Heart left ventricle (tissue), 16 donors: ENCODE data around the gene SNAPC2. TPM values are rescaled to one million over a fixed set of nuclear protein-coding genes. Genes with fewer than 3 reads are reported as not detected.
"Not testable (repeated sequence)": the region's sequence is repeated elsewhere in the genome, so short reads cannot be mapped to it uniquely, and the experiment has no call there.

ENCODE experiments used
- ATAC-seq, 4 donors: fragments of 200-7000 bp; cut with Tn5 transposase; one replicate each; pipeline ENCODE4 v1.9.1; 2020 to 2022; ENCODE audit warnings: moderate library complexity in 4 of 4, mild to moderate bottlenecking in 3 of 4, moderate number of reproducible peaks in 1 of 4
- DNase-seq, 5 donors: peaks; one replicate each; pipeline ENCODE4 v3.0.0-alpha.2; 2020
- H3K27ac ChIP-seq, 12 donors: fragments of 200-600 bp; sonication (generic) in 4 of 12; one replicate each; pipeline versions ENCODE4 v1.5.0 to v1.8.0; 2016 to 2022; ENCODE audit warnings: mild to moderate bottlenecking in 2 of 12
- H3K27me3 ChIP-seq, 9 donors: fragments of 200-600 bp; sonication (generic) in 2 of 9; one replicate each; pipeline versions ENCODE4 v1.5.1 to v1.8.0; 2016 to 2022; ENCODE audit warnings: mild to moderate bottlenecking in 3 of 9
- H3K36me3 ChIP-seq, 9 donors: fragments of 200-600 bp; sonication (generic) in 2 of 9; one replicate each; pipeline versions ENCODE4 v1.5.0 to v1.8.0; 2018 to 2022; ENCODE audit warnings: mild to moderate bottlenecking in 2 of 9
- H3K4me1 ChIP-seq, 12 donors: fragments of 200-600 bp; sonication (generic) in 4 of 12; one replicate each; pipeline versions ENCODE4 v1.5.0 to v1.8.0; 2016 to 2022; ENCODE audit warnings: mild to moderate bottlenecking in 3 of 12
- H3K4me3 ChIP-seq, 12 donors: fragments of 200-600 bp; sonication (generic) in 4 of 12; one replicate each; pipeline versions ENCODE4 v1.5.0 to v1.8.0; 2017 to 2022; ENCODE audit warnings: mild to moderate bottlenecking in 9 of 12, moderate library complexity in 4 of 12
- H3K9me3 ChIP-seq, 12 donors: fragments of 200-600 bp; sonication (generic) in 4 of 12; one replicate each; pipeline versions ENCODE4 v1.5.0 to v1.8.0; 2016 to 2022; ENCODE audit warnings: mild to moderate bottlenecking in 1 of 12
- CTCF ChIP-seq, 12 donors: fragments of 200-600 bp; sonication (generic) in 4 of 12; IDR thresholded peaks; one replicate each; pipeline versions ENCODE4 v1.5.0 to v1.8.0; 2018 to 2022; ENCODE audit warnings: antibody characterized with exemption in 12 of 12, mild to moderate bottlenecking in 5 of 12
- POLR2A ChIP-seq, 2 donors: fragments of 450-650 bp; IDR thresholded peaks; one replicate each; pipeline ENCODE4 v1.6.1; 2017; ENCODE audit warnings: antibody characterized with exemption in 2 of 2, mild to moderate bottlenecking in 2 of 2, moderate library complexity in 2 of 2
- WGBS, 4 donors: extraction: QIAGEN DNeasy Blood & Tissue Kit in 2 of 4; methylation state at CpG; one replicate each; pipeline versions ENCODE4 v1.1.5 to v1.1.7; 2013 to 2018; 5-methylcytosine and 5-hydroxymethylcytosine counted together
- intact Hi-C, 10 donors: fragments of 100-400 bp; cut with DNase I; formaldehyde crosslinking; loops; one replicate each; pipeline versions ENCODE4 v1.11.1 to v1.14.2; 2022
- polyA plus RNA-seq, 2 donors: library from polyadenylated mRNA; stranded (reverse); fragments of 200-250 nt; gene quantifications; one replicate each; pipeline ENCODE4 v1.2.3, GENCODE V29; 2013
- total RNA-seq, 9 donors: library from RNA; depleted of rRNA in 2 of 9; stranded (reverse); fragments of >200 nt in 2 of 9; fragmentation: NEBNext Ultra II Directional in 3 of 9; extraction: Animal tissue kit (Norgen Biotek cat#: 25700) in 3 of 9; gene quantifications; one replicate each; pipeline versions ENCODE4 v1.1.0 to v1.2.4, GENCODE V29; 2016 to 2023
- donor health status: ischemic (EF 13 %, LVEDD 7.1; RV severe dilation, severe dysfunction).
- donor health status: healthy with polysubstance abuse.
- donor health status: DM: no; HTN: yes; CAD: no.
- donor health status: DM: no; HTN: no; CAD: no.
- donor health status: ischemic (EF 25% LVEDD 6.9; RV normal size, moderate dysfunction).
- donor health status: ischemic (EF 25% LVEDD 5.7; RV mildly dilated, moderate dysfunction).
- donor health status: healthy.
- donor health status: DM: yes; HTN: yes; CAD: no.
- donor health status: ischemic (EF 35%, LVEDD 5.7; RV mildly dilated, moderate dysfunction).
- donor health status: nonischemic (EF 11% LVEDD 7.7; RV severe dilation, severe dysfunction).
- donor health status: DM: yes; HTN: yes; CAD: no.
- donor health status: PGD.
- donor health status: ischemic (EF 29% LVEDD 5.4; RV normal size, mild dysfunction).
- donor health status: nonischemic (EF 23%, LVEDD 6.1; RV moderate dilation, normal function).

Gene SNAPC2
- total and polyA plus RNA-seq, 11 donors: 6.8 to 28.9 (median 10.4) TPM

- Histone ChIP-seq H3K4me1 (peaks cover under 1 to 55% (median 28%) of the 10 kb centered on the region in 12 donors), H3K4me3 (peak overlapping the region; percentile 7 to 56 (median 38)), H3K9me3 (no peaks in the 10 kb centered on the region), H3K36me3 (peaks cover 6 to 20% (median 15%) of the 10 kb centered on the region in 9 donors), H3K27me3 (peaks cover 16 to 51% (median 33%) of the 10 kb centered on the region in 9 donors), H3K27ac (peak overlapping the region in 5 of 12 donors; percentile 24 to 80 (median 75))
- 0 to 2% (median 1%) methylated on average over 22 to 104 of the region's 104 CpGs for WGBS, 4 donors
- intact Hi-C loops: no loop called here
- DNase-seq (peak in 1 of 5 donors; percentile 63), ATAC-seq (no peak)
- TF ChIP-seq POLR2A (IDR thresholded peaks at IDR 0.05) (peak in 1 of 2 donors; percentile 4), CTCF (IDR thresholded peaks at IDR 0.05) (no peak)
Measured at GRCh38 chr19:7916103-7916954, 3.8 kb upstream of the SNAPC2 start.

- DNase-seq (no peak), ATAC-seq (no peak)
- WGBS, 4 donors: 2 to 8% (median 6%) methylated on average over 6 to 12 of the region's 12 CpGs; no CpG with 5 or more reads in 1 of the 4 donors
- Histone ChIP-seq H3K27ac (peak overlapping the region in 8 of 12 donors; percentile 24 to 84 (median 70)), H3K27me3 (peaks cover 16 to 51% (median 33%) of the 10 kb centered on the region in 9 donors), H3K9me3 (no peaks in the 10 kb centered on the region), H3K36me3 (peaks cover under 1 to 17% (median 12%) of the 10 kb centered on the region in 9 donors), H3K4me3 (peak overlapping the region in 11 of 12 donors; percentile 10 to 56 (median 39)), H3K4me1 (peaks cover 5 to 61% (median 34%) of the 10 kb centered on the region in 12 donors)
- TF ChIP-seq POLR2A (IDR thresholded peaks at IDR 0.05): peak in 1 of 2 donors; percentile 0
- TF ChIP-seq CTCF (IDR thresholded peaks at IDR 0.05): no peak
- intact Hi-C loops: no loop called here
Measured at GRCh38 chr19:7916955-7917266, 3.2 kb upstream of the SNAPC2 start.

GRCh38 chr19:7917267-7918061 is 2.7 kb upstream of the SNAPC2 start:
- 1 to 10% (median 1%) methylated on average over 2 to 71 of the region's 71 CpGs for WGBS, 4 donors
- Histone ChIP-seq H3K4me1 (peaks cover 5 to 64% (median 37%) of the 10 kb centered on the region in 12 donors), H3K36me3 (peaks cover 0 to 17% (median 12%) of the 10 kb centered on the region in 9 donors), H3K27ac (peak overlapping the region in 10 of 12 donors; percentile 19 to 84 (median 60)), H3K27me3 (peaks cover 16 to 51% (median 33%) of the 10 kb centered on the region in 9 donors), H3K9me3 (no peaks in the 10 kb centered on the region), H3K4me3 (peak overlapping the region; percentile 10 to 56 (median 38))
- peak in 2 of 4 donors; percentile 3 to 4 for ATAC-seq
- intact Hi-C loops: loop anchor here in 1 of 10 donors (2.0 kb wide), 1 partner anchor 13 kb away; no protein-coding TSS in a partner anchor
- DNase-seq: peak in 1 of 5 donors; percentile 63
- peak in 1 of 2 donors; percentile 10 for TF ChIP-seq POLR2A (IDR thresholded peaks at IDR 0.05)
- TF ChIP-seq CTCF (IDR thresholded peaks at IDR 0.05): peak in 11 of 12 donors; percentile 22 to 64 (median 47)

GRCh38 chr19:7918062-7918614 is 2.0 kb upstream of the SNAPC2 start:
- peaks cover 5 to 64% (median 37%) of the 10 kb centered on the region in 12 donors for H3K4me1 ChIP-seq
- WGBS, 4 donors: 29 to 44% (median 32%) methylated on average over 29 of the region's 29 CpGs
- peaks cover 0 to 17% (median 14%) of the 10 kb centered on the region in 9 donors for H3K36me3 ChIP-seq
- H3K9me3 ChIP-seq, DNase-seq, ATAC-seq: not testable (repeated sequence)
- peak overlapping the region in 11 of 12 donors; percentile 15 to 56 (median 39) for H3K4me3 ChIP-seq
- intact Hi-C loops: loop anchor here in 1 of 10 donors (2.0 kb wide), 1 partner anchor 13 kb away; no protein-coding TSS in a partner anchor
- H3K27me3 ChIP-seq: peaks cover 16 to 51% (median 33%) of the 10 kb centered on the region in 9 donors
- H3K27ac ChIP-seq: peak overlapping the region in 7 of 12 donors; percentile 24 to 84 (median 75)
